SK-N-SH (cell line): ENCODE data around the gene GTF2B.

ENCODE experiments used
- TAF1 ChIP-seq: IDR thresholded peaks from 2 replicates; pipeline ENCODE4 v1.6.1; 2012; ENCODE audit warnings: low read depth, mild to moderate bottlenecking, low read length, moderate library complexity, borderline replicate concordance
- TF ChIP-seq, protein P1 (sequence below): fragments of 200-600 bp; sonication (generic); IDR thresholded peaks from 2 replicates; pipeline ENCODE4 v1.6.1; 2017; ENCODE audit warnings: antibody characterized with exemption, mild to moderate bottlenecking, moderate library complexity

- TF ChIP-seq, protein P1, sequence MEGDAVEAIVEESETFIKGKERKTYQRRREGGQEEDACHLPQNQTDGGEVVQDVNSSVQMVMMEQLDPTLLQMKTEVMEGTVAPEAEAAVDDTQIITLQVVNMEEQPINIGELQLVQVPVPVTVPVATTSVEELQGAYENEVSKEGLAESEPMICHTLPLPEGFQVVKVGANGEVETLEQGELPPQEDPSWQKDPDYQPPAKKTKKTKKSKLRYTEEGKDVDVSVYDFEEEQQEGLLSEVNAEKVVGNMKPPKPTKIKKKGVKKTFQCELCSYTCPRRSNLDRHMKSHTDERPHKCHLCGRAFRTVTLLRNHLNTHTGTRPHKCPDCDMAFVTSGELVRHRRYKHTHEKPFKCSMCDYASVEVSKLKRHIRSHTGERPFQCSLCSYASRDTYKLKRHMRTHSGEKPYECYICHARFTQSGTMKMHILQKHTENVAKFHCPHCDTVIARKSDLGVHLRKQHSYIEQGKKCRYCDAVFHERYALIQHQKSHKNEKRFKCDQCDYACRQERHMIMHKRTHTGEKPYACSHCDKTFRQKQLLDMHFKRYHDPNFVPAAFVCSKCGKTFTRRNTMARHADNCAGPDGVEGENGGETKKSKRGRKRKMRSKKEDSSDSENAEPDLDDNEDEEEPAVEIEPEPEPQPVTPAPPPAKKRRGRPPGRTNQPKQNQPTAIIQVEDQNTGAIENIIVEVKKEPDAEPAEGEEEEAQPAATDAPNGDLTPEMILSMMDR: no peak
- no peak for TF ChIP-seq TAF1
Measured at GRCh38 chr1:88883156-88883555, 8.2 kb downstream of the GTF2B start.
